ENCODE results near the gene ELAPOR1. TPM values are rescaled to one million over a fixed set of nuclear protein-coding genes. Genes with fewer than 3 reads are reported as not detected.

Gene ELAPOR1
- total and polyA plus RNA-seq, 9 of the 15 experiments (the other 6 are each of a cell fraction or from before 2014, with no cell fraction given) = 0.07 to 1.2 (median 0.18) TPM

DNA sequence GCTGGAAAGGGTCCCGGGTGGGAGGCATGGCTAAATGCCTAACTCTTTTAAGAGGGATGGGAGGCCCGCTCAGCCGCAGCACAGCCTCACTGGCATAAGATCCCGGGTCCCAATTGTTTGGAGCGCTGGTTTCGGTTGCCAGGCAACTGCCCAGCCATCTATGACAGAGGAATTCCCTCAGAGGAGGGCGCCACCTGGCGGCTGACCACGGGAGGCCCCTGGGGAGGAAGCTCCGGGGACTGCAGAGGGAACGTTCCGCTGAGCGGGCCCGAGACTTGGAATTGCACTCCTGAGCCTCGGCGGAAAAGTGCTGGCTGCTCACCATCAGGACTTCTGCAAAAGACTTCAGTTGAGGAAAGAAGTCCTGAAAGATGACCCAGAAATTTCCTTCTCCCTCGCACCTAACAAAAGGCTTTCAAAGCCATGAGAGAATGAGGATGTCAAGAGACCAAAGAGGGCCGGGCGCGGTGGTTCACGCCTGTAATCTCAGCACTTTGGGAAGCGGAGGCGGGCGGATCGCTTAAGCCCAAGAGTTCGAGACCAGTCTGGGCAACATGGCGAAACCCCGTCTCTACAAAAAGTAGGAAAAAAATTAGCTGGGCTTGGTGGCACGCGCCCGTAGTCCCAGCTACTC lies 1.1 kb upstream of the ELAPOR1 start (continued):
- TF ChIP-seq, protein P1, sequence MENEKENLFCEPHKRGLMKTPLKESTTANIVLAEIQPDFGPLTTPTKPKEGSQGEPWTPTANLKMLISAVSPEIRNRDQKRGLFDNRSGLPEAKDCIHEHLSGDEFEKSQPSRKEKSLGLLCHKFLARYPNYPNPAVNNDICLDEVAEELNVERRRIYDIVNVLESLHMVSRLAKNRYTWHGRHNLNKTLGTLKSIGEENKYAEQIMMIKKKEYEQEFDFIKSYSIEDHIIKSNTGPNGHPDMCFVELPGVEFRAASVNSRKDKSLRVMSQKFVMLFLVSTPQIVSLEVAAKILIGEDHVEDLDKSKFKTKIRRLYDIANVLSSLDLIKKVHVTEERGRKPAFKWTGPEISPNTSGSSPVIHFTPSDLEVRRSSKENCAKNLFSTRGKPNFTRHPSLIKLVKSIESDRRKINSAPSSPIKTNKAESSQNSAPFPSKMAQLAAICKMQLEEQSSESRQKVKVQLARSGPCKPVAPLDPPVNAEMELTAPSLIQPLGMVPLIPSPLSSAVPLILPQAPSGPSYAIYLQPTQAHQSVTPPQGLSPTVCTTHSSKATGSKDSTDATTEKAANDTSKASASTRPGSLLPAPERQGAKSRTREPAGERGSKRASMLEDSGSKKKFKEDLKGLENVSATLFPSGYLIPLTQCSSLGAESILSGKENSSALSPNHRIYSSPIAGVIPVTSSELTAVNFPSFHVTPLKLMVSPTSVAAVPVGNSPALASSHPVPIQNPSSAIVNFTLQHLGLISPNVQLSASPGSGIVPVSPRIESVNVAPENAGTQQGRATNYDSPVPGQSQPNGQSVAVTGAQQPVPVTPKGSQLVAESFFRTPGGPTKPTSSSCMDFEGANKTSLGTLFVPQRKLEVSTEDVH (IDR thresholded peaks at IDR 0.05; ENCODE audit: low read depth, partially characterized antibody) = peak; percentile 25
- TF ChIP-seq, protein P2, sequence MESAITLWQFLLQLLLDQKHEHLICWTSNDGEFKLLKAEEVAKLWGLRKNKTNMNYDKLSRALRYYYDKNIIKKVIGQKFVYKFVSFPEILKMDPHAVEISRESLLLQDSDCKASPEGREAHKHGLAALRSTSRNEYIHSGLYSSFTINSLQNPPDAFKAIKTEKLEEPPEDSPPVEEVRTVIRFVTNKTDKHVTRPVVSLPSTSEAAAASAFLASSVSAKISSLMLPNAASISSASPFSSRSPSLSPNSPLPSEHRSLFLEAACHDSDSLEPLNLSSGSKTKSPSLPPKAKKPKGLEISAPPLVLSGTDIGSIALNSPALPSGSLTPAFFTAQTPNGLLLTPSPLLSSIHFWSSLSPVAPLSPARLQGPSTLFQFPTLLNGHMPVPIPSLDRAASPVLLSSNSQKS (CRISPR knock-in tag; IDR thresholded peaks at IDR 0.05) = no peak
- TF ChIP-seq, protein P3, sequence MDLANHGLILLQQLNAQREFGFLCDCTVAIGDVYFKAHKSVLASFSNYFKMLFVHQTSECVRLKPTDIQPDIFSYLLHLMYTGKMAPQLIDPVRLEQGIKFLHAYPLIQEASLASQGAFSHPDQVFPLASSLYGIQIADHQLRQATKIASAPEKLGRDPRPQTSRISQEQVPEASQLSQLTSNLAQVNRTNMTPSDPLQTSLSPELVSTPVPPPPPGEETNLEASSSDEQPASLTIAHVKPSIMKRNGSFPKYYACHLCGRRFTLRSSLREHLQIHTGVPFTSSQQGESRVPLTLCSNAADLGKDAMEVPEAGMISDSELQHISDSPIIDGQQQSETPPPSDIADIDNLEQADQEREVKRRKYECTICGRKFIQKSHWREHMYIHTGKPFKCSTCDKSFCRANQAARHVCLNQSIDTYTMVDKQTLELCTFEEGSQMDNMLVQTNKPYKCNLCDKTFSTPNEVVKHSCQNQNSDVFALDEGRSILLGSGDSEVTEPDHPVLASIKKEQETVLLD (IDR thresholded peaks at IDR 0.05) = no peak
- TF ChIP-seq TAF7 (tag; IDR thresholded peaks at IDR 0.05) (no peak), NBN (IDR thresholded peaks at IDR 0.05; ENCODE audit: low read depth) (0 out of 2 replicates have a peak, but pooled peaks have one; percentile 25), TBL1XR1 (IDR thresholded peaks at IDR 0.05; ENCODE audit: low read length in 2 of 2) (no peak)
- TF ChIP-seq, protein P4, sequence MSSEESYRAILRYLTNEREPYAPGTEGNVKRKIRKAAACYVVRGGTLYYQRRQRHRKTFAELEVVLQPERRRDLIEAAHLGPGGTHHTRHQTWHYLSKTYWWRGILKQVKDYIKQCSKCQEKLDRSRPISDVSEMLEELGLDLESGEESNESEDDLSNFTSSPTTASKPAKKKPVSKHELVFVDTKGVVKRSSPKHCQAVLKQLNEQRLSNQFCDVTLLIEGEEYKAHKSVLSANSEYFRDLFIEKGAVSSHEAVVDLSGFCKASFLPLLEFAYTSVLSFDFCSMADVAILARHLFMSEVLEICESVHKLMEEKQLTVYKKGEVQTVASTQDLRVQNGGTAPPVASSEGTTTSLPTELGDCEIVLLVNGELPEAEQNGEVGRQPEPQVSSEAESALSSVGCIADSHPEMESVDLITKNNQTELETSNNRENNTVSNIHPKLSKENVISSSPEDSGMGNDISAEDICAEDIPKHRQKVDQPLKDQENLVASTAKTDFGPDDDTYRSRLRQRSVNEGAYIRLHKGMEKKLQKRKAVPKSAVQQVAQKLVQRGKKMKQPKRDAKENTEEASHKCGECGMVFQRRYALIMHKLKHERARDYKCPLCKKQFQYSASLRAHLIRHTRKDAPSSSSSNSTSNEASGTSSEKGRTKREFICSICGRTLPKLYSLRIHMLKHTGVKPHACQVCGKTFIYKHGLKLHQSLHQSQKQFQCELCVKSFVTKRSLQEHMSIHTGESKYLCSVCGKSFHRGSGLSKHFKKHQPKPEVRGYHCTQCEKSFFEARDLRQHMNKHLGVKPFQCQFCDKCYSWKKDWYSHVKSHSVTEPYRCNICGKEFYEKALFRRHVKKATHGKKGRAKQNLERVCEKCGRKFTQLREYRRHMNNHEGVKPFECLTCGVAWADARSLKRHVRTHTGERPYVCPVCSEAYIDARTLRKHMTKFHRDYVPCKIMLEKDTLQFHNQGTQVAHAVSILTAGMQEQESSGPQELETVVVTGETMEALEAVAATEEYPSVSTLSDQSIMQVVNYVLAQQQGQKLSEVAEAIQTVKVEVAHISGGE (CRISPR knock-in tag; IDR thresholded peaks at IDR 0.05) = peak in 1 of 3 experiments; percentile 74; a peak in 1 of 6 replicates
- TF ChIP-seq, protein P5, sequence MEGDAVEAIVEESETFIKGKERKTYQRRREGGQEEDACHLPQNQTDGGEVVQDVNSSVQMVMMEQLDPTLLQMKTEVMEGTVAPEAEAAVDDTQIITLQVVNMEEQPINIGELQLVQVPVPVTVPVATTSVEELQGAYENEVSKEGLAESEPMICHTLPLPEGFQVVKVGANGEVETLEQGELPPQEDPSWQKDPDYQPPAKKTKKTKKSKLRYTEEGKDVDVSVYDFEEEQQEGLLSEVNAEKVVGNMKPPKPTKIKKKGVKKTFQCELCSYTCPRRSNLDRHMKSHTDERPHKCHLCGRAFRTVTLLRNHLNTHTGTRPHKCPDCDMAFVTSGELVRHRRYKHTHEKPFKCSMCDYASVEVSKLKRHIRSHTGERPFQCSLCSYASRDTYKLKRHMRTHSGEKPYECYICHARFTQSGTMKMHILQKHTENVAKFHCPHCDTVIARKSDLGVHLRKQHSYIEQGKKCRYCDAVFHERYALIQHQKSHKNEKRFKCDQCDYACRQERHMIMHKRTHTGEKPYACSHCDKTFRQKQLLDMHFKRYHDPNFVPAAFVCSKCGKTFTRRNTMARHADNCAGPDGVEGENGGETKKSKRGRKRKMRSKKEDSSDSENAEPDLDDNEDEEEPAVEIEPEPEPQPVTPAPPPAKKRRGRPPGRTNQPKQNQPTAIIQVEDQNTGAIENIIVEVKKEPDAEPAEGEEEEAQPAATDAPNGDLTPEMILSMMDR (IDR thresholded peaks at IDR 0.05 in 2 of 3, conservative IDR thresholded peaks at IDR 0.05 in 1 of 3; ENCODE audit: insufficient read depth in 2 of 3, low read depth in 1 of 3, low read length in 3 of 3) = peak; percentile 96 to 99 (median 97)
- TF ChIP-seq, protein P6, sequence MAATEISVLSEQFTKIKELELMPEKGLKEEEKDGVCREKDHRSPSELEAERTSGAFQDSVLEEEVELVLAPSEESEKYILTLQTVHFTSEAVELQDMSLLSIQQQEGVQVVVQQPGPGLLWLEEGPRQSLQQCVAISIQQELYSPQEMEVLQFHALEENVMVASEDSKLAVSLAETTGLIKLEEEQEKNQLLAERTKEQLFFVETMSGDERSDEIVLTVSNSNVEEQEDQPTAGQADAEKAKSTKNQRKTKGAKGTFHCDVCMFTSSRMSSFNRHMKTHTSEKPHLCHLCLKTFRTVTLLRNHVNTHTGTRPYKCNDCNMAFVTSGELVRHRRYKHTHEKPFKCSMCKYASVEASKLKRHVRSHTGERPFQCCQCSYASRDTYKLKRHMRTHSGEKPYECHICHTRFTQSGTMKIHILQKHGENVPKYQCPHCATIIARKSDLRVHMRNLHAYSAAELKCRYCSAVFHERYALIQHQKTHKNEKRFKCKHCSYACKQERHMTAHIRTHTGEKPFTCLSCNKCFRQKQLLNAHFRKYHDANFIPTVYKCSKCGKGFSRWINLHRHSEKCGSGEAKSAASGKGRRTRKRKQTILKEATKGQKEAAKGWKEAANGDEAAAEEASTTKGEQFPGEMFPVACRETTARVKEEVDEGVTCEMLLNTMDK (IDR thresholded peaks at IDR 0.05; ENCODE audit: borderline replicate concordance, insufficient read depth, low read depth, low read length, poor library complexity, severe bottlenecking) = peak; percentile 86
- TF ChIP-seq, protein P7, sequence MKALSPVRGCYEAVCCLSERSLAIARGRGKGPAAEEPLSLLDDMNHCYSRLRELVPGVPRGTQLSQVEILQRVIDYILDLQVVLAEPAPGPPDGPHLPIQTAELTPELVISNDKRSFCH (CRISPR knock-in tag; IDR thresholded peaks at IDR 0.05) = no peak
- TF ChIP-seq, protein P7 (tag; IDR thresholded peaks at IDR 0.05) = no peak

All from K562 (cell line).